Left lung (tissue), 10 donors: ENCODE results near the gene RPL5. TPM values are rescaled to one million over a fixed set of nuclear protein-coding genes. Genes with fewer than 3 reads are reported as not detected.

Experiments
- ATAC-seq: fragments of 200-7000 bp; cut with Tn5 transposase; one replicate; pipeline ENCODE4 v1.9.1; 2020; ENCODE audit warnings: moderate library complexity
- DNase-seq, 4 donors: peaks; one replicate each; pipeline ENCODE4 v3.0.0-alpha.2; 2013 to 2020
- H3K27ac ChIP-seq, 2 donors: fragments of 200-600 bp; sonication (generic) in 1 of 2; one replicate each; pipeline versions ENCODE4 v1.5.0 to v1.8.0; 2020 to 2021
- H3K27me3 ChIP-seq, 2 donors: fragments of 200-600 bp; sonication (generic) in 1 of 2; one replicate each; pipeline versions ENCODE4 v1.5.0 to v1.8.0; 2020 to 2021
- H3K36me3 ChIP-seq, 2 donors: fragments of 200-600 bp; sonication (generic) in 1 of 2; one replicate each; pipeline versions ENCODE4 v1.5.0 to v1.8.0; 2020 to 2021
- H3K4me1 ChIP-seq, 2 donors: fragments of 200-600 bp; one replicate each; pipeline ENCODE4 v1.8.0; 2021
- H3K4me3 ChIP-seq, 2 donors: fragments of 200-600 bp; sonication (generic) in 1 of 2; one replicate each; pipeline versions ENCODE4 v1.5.0 to v1.8.0; 2020 to 2021; ENCODE audit warnings: mild to moderate bottlenecking in 1 of 2
- H3K9me3 ChIP-seq, 2 donors: fragments of 200-600 bp; sonication (generic) in 1 of 2; one replicate each; pipeline versions ENCODE4 v1.5.0 to v1.8.0; 2020 to 2021
- intact Hi-C, 2 donors: fragments of 100-400 bp; cut with DNase I; formaldehyde crosslinking; loops; one replicate each; pipeline versions ENCODE4 v1.11.2 to v1.14.2; 2022
- polyA plus RNA-seq, 6 donors: library from polyadenylated mRNA; unstranded; fragments of 120-200 nt; gene quantifications; one replicate each; pipeline ENCODE4 v1.2.1, GENCODE V29; 2013; ENCODE audit not compliant: insufficient read length in 6 of 6
- total RNA-seq, 2 donors: library from RNA; stranded (reverse); fragmentation: NEBNext Ultra II Directional; extraction: Animal tissue kit (Norgen Biotek cat#: 25700); gene quantifications; one replicate each; pipeline ENCODE4 v1.2.1, GENCODE V29; 2021
- TF ChIP-seq, protein P1 (sequence below), 2 donors: fragments of 200-600 bp; sonication (generic) in 1 of 2; IDR thresholded peaks; one replicate each; pipeline versions ENCODE4 v1.5.0 to v1.8.0; 2021; ENCODE audit warnings: antibody characterized with exemption in 2 of 2
- donor health status: DM: no; HTN: yes; CAD: no.
- donor health status: DM: no; HTN: no; CAD: no.

Gene RPL5
- total and polyA plus RNA-seq, 8 donors, result 695 to 3,250 (median 3,018) TPM

DNA sequence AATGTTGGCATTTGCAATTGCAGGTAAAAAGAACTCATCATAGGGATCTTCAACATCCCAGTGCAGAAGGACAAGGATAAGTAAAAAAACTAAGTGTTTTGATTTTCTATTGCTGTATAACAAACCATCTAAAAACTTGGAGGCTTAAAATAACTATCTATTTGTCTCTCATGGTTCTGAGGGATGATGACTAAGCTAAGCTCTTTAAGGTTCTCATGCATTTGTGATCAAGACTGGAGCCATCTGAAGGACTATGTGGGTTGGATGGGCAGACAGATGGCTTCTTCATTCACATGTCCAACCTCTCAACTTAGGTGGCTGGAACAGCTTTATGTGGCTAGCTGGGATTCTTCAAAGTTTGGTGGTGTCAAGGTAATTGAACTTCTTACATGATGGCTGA lies 51.5 kb downstream of the RPL5 start:
- no peaks in the 10 kb centered on the region for H3K36me3 ChIP-seq
- no peak overlapping the region for H3K27ac ChIP-seq
- intact Hi-C loops, result no loop called here
- ATAC-seq, result no peak
- no peaks in the 10 kb centered on the region for H3K27me3 ChIP-seq
- H3K4me3 ChIP-seq, result no peak overlapping the region
- TF ChIP-seq, protein P1, sequence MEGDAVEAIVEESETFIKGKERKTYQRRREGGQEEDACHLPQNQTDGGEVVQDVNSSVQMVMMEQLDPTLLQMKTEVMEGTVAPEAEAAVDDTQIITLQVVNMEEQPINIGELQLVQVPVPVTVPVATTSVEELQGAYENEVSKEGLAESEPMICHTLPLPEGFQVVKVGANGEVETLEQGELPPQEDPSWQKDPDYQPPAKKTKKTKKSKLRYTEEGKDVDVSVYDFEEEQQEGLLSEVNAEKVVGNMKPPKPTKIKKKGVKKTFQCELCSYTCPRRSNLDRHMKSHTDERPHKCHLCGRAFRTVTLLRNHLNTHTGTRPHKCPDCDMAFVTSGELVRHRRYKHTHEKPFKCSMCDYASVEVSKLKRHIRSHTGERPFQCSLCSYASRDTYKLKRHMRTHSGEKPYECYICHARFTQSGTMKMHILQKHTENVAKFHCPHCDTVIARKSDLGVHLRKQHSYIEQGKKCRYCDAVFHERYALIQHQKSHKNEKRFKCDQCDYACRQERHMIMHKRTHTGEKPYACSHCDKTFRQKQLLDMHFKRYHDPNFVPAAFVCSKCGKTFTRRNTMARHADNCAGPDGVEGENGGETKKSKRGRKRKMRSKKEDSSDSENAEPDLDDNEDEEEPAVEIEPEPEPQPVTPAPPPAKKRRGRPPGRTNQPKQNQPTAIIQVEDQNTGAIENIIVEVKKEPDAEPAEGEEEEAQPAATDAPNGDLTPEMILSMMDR (IDR thresholded peaks at IDR 0.05), result no peak
- no peaks in the 10 kb centered on the region for H3K9me3 ChIP-seq
- peaks cover 0 to 7% of the 10 kb centered on the region in 2 donors for H3K4me1 ChIP-seq
- no peak for DNase-seq

GRCh38 chr1:92884195-92884594 lies 52.4 kb downstream of the RPL5 start:
- DNase-seq (no peak), ATAC-seq (no peak)
- intact Hi-C loops, result no loop called here

GRCh38 chr1:92886886-92887419 lies 55.1 kb downstream of the RPL5 start:
- TF ChIP-seq, protein P1 (IDR thresholded peaks at IDR 0.05), result no peak
- Histone ChIP-seq H3K4me3 (no peak overlapping the region), H3K9me3 (peaks cover 0 to 10% of the 10 kb centered on the region in 2 donors), H3K27me3 (no peaks in the 10 kb centered on the region), H3K4me1 (peaks cover 0 to 7% of the 10 kb centered on the region in 2 donors), H3K36me3 (no peaks in the 10 kb centered on the region), H3K27ac (no peak overlapping the region)
- peak in 1 of 4 donors; percentile 10 for DNase-seq
- intact Hi-C loops, result no loop called here
- ATAC-seq, result peak; percentile 90

More at GRCh38 chr1:92884195-92884594, 52.4 kb downstream of the RPL5 start:
- TF ChIP-seq, protein P1 (IDR thresholded peaks at IDR 0.05), result no peak
- Histone ChIP-seq H3K4me1 (peaks cover 0 to 7% of the 10 kb centered on the region in 2 donors), H3K27me3 (no peaks in the 10 kb centered on the region), H3K27ac (no peak overlapping the region), H3K9me3 (peaks cover 0 to 5% of the 10 kb centered on the region in 2 donors), H3K36me3 (no peaks in the 10 kb centered on the region), H3K4me3 (no peak overlapping the region)

GRCh38 chr1:92887465-92887864 lies 55.6 kb downstream of the RPL5 start:
- peaks cover 0 to 10% of the 10 kb centered on the region in 2 donors for H3K9me3 ChIP-seq
- peaks cover 0 to 7% of the 10 kb centered on the region in 2 donors for H3K4me1 ChIP-seq
- H3K4me3 ChIP-seq, result no peak overlapping the region
- no peak for DNase-seq
- intact Hi-C loops, result no loop called here
- H3K36me3 ChIP-seq, result no peaks in the 10 kb centered on the region
- H3K27ac ChIP-seq, result no peak overlapping the region
- ATAC-seq, result no peak
- H3K27me3 ChIP-seq, result no peaks in the 10 kb centered on the region
- TF ChIP-seq, protein P1 (IDR thresholded peaks at IDR 0.05), result no peak

Other genes with a start within 250 kb of the RPL5 start
- 10 to 100 TPM; 40.3 to 49.7 TPM for gene EVI5, start 46.9 kb upstream of the RPL5 start, total RNA-seq
- 10 to 100 TPM; 17.5 to 23.9 (median 22.1) TPM for gene EVI5, start 46.9 kb upstream of the RPL5 start, polyA plus RNA-seq
- gene DIPK1A, start 129.4 kb downstream of the RPL5 start, total RNA-seq, result 10 to 100 TPM in 1 of 2 donors, 1 to 10 TPM in 1; 6.8 to 10.8 TPM
- gene DIPK1A, start 129.4 kb downstream of the RPL5 start, polyA plus RNA-seq, result 10 to 100 TPM in 3 of 6 donors, 1 to 10 TPM in 3; 8.2 to 14.8 (median 10.3) TPM
- 10 to 100 TPM; 22.3 to 24.0 TPM for gene MTF2, start 247.2 kb downstream of the RPL5 start, total RNA-seq
- gene MTF2, start 247.2 kb downstream of the RPL5 start, polyA plus RNA-seq, result 10 to 100 TPM; 55.2 to 76.3 (median 61.2) TPM